CD4-positive, alpha-beta T cell treated with Interleukin-17A for 4 hours (primary cell): Measurements from ENCODE around the gene SLC6A7.
A peak's percentile ranks its signal among the peaks of the same experiment; 100 is the strongest.

Experiments
- DNase-seq: peaks from one replicate; pipeline ENCODE4 v3.0.0-alpha.2; 2020; ENCODE audit warnings: mixed read lengths

SLC6A7 gene

DNA sequence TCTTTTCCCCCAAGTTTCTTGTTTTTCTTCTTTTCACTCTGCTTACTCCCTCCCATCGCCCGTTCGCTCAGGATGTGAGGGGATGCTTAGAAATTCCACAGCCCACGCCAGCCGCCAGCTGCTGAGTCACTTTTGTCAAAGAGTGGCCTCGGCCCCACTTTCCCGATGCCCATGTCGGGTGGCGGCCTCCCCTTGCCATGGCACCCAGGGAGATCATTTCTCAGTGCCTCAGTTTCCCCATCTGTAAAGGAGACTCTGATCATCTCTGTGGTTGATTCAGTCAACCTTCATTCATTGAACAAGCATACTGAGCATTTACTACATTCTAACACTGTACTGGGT, 33.9 kb upstream of the SLC6A7 start:
- DNase-seq: no peak

DNA sequence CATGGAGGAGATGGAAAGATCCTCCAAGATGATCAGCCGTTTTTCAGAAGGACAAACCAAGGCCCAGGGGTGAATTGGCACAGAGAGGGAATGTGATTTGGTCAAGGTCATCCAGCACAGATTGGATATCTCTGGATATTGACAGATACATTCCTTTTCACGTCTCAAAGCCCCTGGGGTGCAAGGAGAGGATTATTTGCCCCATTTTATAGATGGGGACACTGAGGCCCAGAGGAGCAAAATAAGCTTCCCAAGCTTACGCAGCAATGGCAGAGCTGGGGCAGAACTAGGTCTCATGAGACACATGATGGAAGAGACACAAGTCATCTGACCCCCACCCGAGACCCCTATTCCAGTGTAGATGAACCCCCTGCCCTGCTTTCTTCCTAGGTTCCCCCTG, 33.3 kb upstream of the SLC6A7 start:
- DNase-seq: no peak

DNA sequence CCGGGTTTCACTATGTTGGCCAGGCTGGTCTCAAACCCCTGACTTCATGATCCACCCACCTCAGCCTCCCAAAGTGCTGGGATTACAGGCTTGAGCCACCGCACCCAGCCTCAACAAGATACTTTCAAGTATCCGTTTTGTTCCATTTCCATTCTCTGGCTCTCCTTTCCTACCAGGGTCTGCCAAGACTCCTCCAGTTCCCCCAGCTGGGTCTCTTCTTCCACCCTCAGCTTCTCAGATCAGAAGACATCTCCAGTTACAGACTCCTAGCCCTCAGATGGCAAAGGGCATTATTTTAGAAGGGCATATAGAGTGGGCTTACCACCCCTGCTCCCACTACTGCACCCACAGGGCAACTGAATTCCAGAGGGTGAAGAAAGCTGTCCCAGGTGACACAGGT, 32.7 kb upstream of the SLC6A7 start:
- DNase-seq: no peak

DNA sequence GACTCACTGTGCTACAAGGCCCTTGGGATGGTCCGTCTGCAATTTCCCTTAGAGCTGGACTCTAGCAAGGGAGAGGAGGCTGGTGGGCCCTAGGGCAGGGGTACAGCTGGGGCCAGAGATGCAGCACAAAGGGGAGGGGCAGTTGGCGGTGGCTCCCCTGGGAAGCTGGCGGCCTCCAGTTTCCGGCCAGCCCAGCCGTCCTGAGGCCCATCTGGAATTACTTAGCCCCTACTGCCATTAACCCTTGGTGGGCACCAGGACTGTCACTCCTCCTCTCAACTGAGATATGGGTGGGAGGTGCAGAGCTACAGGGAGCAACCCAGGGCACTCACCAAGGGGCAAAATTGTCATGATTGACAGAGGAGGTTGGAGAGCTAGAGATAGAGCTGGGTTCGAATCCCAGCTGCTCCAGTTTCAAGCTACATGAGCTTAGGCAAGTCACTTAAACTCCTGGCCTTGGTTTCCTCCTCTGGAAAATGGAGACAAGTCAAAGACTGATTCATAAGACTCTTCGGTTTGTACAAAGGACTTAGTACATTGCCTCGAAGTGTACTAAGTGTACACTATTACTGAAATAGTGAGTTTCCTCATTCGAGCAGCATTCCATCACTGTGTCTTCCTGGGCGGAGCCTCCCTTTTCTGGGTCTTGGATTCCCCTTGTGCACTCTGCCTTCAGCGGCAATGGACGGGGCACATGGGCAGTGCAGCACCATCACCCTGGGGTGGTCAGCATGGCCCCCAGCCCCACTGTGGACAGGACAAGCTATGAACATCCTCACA, 31.5 kb upstream of the SLC6A7 start:
- no peak for DNase-seq

DNA sequence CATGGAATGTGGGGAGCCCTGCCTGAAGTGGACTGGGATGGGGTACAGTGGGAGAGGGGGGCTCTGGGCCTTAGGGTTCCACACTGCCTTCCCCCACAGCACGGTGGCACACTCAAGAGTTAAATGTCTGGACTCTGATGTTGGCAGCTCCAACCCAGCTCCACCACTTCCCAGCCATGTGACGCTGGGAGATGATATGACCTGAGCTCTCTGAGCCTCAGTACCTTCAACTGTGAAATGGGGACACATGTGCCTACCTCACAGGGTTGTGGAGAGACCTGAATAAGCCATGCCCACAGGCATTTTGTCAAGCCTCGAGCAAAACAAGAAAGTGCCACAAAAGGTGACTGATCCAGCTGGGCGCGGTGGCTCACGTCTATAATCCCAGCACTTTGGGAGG, 30.8 kb upstream of the SLC6A7 start:
- no peak for DNase-seq

DNA sequence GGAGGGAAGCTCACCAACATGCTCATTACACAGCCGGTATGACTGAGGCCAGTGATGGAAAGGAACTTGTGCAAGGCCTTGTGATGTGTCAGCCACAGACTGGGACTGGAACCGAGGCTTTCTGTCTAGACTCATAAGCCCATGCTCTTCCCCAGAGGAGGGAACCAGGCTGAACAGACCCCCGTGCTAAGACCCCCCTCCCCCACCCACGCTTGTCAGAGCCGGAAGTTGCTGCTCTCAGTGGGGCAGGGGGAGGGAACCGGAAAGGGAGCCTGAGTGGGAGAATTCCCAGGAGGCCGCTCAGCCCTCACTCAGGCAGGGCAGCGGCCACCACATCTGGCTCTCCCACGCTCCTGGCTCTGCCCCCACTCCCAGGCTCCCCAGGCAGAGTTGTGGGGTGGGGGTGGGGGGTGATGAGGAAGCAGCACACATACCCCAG, 30.1 kb upstream of the SLC6A7 start:
- no peak for DNase-seq

DNA sequence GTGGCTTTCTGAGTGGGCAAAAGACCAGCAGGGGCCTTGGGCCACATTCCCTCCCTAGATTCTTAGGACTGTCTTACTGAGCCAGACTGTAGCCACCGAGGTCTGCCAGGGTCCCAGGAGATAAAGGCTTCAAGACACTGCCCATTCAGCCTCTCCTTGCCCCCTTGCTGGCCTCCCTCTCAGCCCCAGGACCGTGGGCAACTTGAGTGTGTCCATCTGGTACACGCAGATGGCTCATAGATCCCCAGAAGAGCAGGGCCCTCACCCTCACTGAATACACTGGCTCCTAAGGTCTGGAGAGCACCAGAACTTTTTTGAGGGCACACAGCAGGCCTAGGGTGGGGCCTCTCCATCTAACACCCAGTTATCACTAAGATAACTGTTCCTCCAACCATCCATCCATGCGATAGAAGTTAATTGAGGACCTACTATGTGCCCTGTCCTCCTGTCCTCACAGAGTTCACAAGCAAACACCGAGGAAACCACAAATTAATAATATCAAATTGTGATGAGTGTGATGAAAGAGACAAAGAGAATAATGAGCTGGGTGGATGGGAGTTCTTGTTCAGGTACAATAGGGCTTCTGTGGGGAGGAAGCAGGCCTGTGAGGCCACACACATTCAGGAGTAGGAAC, 29.3 kb upstream of the SLC6A7 start:
- no peak for DNase-seq

DNA sequence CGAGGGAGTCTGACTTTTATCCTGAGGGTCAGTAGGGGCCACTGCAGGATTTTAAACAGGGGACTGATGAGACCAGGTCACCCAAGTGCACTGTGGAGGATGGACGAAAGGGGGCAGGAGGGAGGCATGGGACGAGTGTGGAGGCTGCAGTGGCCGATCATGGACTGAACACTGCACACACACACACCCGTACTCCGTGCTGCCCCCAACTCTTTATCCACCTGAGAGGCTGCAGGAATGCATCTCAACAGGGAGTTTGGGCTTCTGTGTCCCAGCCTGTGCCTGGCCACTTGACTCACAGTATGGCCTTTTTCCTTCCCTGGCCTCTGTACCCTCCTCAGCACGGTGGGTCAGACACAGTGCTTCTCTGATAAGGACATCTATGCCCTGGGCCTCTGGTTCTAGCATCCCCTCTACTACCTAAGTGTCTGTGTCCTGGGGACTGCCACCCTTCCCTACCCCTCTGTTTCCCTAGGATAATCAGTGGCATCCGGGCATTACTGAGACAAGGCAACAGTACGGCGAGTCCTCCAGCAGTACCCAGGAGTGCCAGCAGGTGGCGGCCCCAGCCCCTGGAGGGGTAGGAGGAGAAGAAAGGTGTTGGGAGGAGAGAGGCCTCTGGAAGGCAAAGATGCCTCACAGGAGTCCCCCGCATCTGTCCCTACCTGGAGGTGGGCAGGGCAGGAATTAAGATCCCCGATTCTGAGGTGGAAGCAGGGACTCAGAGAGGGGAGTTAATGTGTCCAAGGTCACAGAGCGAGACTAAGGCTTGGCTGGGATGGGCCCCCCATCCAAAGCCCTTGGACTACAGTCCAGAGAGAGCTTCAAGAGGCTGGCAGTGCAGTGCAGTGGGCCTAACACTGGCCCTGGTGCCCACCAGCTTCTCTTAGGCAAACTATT, 28.4 kb upstream of the SLC6A7 start:
- peak; percentile 72 for DNase-seq

DNA sequence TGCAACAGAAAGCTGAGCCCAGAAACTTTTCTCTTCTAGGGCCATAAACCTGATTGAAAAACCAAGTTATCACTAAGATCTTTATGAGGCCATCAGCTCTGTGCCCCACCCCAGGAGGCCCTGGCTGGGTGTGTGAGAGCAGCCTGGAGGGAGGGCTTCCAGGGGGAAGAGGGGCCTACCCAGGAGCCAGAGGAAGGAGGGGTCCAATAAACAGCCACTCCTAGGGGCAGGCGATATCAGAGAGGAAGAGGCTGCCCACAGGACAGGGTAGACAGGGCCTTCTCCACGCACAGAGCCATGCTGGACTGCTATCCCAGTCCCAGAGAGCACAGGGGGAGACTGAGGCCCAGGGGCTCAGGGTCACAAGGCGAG, 27.7 kb upstream of the SLC6A7 start:
- DNase-seq: no peak

DNA sequence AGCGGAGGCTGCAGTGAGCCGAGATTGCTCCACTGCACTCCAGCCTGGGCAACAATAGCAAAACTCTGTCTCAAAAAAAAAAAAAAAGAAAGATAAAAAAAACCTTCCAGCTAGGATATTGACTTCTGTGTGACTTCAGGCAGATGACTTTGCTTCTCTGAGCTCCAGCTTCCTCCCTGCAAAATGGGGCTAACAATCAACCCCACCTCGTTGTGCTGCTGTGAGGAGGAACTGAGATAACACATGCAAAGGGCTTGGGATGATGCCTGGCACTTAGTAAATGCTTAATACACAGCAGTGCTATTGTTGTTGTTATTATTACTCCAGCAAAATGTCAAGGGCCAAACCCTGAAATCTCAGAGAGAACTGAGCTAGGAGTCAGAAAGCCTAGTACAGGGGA, 26.8 kb upstream of the SLC6A7 start:
- no peak for DNase-seq

DNA sequence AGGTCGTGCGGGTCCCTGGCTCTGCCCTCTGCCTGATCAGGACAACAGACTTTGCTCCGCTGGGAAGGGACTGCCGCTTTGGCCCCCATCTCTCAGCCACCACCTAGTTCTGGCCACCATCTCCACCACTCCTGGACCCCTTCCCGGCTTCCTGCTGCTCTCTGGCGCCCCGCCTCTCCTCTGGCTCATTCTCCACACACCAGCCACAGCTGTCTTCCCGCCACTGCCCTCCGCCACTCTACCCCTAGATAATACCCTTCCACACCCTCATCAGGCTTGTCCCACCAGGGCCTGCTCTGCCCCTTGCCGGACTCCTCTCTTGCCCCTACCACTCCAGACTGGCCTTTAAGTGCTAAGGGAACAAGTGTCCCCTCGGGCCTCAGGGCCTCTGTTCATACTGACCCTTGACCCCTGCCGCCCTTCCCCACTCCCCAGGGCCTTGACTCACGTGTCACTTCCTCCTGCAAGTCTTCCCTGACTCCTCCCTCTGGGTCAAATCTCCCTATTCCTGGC, 26.3 kb upstream of the SLC6A7 start:
- DNase-seq: no peak

DNA sequence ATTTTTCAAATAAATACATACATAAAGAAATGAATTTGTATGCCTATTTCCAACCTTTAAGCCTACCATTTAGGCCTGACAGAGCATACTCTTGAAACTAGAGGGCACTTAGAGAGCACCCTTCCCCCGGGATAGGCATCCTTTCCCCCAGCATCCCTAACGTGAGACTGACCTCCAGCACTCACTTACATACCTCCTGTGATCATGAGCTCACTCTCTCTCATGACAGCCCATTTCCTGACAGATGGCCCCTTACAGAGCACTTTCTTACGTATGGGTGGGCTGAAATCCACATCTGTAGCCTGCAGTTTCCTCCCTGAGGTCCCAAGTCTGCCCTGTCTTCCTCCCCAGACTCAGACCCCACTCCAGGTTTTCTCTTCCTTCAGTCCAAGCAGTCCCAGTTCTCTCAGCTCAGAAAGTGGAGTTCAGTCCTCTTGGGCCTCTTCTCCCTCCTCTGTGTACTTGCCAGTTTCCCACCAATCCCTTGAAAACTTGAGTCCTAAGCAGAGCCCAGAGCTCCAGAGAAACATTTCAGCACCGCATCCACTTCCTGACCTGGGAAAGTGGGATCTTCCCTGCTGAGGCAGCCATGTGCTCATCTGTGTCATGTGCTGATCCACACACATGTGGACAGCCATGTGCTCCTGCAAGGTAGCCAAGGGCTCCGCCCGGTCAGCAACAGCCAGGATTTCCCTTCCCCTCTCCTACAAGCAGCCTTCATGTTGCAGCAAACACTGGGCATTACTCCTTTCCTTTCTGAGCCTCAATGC, 25.5 kb upstream of the SLC6A7 start:
- DNase-seq: no peak

DNA sequence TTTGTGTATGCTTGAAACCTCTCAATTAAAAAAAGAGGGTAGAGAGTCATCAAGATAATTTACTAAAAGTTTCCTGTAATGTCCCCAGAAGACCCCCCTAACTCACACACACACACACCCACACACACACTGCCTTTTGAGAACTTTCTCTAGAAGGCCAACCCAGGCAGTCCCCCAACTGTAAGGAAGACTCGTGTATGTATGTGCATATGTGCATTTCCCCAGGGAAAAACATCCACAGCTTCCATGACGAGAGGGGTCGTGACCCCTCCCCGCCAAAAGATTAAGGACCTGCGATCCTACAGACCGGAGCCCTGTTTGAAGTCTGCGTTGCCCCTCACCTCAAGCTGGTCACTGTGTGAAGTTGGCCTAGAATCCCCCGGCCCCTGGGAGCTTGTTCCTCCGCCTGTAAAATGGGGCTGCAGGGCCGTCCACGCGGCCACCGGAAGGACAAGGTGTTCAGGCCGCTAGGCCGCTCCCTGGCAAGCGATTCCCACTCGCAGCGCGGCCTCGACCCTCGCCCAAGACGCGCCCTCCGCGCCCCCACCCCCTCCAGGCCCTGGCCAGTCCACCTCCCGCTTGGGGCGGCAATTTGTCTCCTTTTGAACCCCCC, 23.7 kb upstream of the SLC6A7 start:
- no peak for DNase-seq

DNA sequence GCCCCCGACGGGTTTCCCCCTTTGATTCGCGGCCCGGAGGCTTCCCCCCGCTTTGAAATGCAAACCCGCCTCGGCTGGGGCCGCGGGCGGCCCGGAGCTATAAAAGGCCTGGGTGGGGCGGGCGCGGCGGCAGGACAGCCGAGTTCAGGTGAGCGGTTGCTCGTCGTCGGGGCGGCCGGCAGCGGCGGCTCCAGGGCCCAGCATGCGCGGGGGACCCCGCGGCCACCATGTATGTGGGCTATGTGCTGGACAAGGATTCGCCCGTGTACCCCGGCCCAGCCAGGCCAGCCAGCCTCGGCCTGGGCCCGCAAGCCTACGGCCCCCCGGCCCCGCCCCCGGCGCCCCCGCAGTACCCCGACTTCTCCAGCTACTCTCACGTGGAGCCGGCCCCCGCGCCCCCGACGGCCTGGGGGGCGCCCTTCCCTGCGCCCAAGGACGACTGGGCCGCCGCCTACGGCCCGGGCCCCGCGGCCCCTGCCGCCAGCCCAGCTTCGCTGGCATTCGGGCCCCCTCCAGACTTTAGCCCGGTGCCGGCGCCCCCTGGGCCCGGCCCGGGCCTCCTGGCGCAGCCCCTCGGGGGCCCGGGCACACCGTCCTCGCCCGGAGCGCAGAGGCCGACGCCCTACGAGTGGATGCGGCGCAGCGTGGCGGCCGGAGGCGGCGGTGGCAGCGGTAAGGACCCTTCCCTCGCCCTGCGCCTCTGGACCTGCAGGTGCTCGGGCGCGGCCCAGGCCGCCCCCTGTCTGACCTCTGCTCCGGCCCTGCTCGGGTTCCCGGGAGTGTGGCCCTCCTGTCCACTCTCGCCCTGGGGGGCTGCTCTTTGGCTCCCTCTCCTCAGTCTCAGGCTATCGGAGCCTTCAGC, 23.0 kb upstream of the SLC6A7 start, which contains the start of gene CDX1:
CDX1 (plus strand) TSS at position 129 of the 862 bp plus-strand sequence; CDS start at position 228, 99 bp downstream.
- DNase-seq: no peak

DNA sequence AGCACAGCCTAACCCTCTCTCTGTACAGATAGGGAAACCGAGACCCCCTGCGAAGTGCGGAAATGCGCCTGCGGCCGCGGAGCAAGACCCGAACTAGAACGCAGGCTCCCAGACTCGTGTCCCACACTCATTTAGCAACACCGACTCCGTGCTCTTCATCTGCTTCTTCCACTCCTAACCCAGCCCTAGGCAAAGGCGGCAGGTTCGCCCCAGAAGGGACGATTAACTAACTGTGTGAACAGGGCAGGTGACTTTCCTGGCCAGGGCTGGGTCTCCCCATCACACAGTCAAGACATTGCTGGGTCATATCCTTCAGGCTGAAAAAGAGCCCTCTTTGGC, 22.4 kb upstream of the SLC6A7 start:
- DNase-seq: no peak

DNA sequence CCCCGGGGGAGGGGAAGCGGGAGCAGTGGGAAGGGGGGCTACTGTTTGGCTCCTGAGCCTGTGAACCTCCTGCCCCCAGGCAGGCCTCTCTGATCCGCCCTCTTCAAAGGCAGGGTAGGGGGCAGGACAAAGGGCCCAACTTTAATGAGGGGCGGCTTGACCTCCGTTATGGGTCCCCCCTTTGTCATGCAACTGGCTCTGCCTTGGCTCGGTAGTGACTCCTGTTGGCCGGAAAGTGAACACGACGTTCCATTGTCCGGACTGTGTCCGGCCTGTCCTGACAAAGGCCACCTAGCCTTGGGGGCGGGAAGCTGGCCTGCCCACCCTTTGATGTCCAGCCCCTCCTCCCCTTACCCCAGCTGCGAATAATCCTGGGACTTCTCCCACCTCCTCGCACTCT, 22.0 kb upstream of the SLC6A7 start:
- DNase-seq: no peak

DNA sequence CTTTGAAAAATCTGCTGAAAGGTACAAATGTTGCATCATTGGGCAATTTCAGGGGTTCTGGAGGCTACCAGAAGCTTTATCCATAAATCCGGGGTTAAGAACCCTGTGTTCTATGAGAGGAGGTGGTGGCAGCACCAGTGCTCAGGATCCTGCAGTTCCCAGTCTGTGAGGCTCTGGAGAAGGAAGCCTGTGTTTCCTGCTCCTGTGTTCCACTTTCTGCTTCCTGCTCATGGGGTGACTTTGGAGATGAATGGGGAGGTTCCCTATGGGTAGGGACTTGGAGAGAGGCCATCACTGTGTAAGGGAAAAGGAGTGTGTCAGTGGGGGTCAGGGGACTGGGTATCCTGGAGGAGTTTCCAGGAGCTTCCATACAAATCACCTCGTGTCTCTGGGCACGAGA, 21.0 kb upstream of the SLC6A7 start:
- no peak for DNase-seq

DNA sequence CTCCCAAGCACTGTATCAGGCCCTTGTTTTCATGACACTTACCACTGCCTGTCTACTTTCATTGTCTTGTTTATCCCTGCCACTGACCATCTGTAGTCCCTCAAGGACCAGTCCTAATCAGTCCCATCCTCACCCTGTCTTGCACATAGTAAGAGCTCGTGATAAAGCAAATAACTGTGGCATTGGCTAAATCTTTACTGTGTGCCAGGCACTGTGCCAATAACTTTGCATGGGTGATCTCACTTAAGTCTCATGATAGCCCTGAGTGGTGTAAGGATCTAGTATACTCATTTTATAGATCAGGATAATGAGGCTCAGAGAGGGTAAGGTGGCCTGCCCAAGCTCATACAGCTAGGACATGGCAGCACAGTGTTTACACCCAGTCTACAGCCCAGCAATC, 17.7 kb upstream of the SLC6A7 start:
- DNase-seq: no peak

DNA sequence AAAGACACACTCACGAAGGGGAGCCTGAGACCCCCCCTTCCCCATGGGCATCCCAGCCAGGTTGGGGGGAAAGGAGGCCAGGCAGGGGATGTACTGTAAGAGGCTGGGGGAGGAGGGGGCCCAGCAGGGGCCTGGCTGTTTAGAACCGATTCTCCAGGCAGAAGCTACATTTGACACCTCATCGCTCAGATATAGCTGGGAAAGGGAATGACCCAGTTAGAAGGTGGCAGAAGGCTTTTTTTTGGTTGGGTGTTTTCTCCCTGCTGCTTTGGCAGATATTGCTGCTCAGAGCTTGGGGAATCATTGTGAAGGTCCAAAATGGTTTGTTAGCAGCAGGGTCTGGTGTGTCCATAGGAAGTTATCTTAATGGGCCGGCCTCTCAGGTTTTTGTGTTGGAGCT, 17.3 kb upstream of the SLC6A7 start:
- DNase-seq: no peak

DNA sequence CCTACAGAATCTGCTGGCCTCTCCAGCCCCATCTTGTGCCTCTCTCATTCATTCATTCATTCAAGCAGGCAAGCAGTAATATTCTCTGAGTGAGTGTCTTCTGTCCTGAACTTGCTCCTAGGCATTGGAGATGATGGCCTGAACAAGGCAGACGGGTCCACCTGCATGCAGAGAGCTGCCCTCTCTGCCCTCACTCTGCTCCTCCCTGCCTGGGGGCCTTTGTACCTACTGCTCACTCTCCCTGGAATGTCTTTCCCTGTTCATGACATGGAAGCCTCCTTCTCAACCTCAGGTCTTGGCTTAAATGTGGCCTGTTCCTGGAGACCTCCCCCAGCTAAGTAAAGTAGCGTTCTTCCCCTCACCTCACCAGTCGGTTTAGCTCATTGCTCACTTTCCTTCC, 16.7 kb upstream of the SLC6A7 start:
- no peak for DNase-seq

DNA sequence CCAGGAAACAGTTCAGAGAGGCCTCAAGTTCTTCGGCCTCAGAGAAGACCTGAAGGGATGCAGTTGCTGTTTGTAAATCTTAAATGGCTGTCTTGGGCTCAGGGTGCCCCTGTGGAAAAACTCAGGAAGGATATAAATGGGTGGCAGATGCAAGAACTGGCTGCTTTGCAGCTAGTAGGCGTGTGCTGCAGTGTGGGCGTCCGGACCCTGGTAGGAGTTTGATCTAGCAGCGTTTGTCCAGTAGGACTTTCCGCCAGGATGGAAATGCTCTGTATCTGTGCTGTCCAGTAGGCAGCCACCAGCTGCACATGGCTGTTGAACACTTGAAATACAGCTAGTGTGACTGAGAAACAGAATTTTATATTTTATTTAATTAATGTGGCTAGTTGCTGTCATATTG, 15.6 kb upstream of the SLC6A7 start:
- DNase-seq: no peak
